Muscle of back (tissue), 11 donors: ENCODE data around the gene PGPEP1. TPM values are rescaled to one million over a fixed set of nuclear protein-coding genes. Genes with fewer than 3 reads are reported as not detected.
A peak's percentile ranks its signal among the peaks of the same experiment; 100 is the strongest.
"Not testable (repeated sequence)": the region's sequence is repeated elsewhere in the genome, so short reads cannot be mapped to it uniquely, and the experiment has no call there.

Experiments
- DNase-seq, 3 donors: peaks; one replicate each; pipeline versions ENCODE4 v3.0.0 to v3.0.0-alpha.2; 2013
- polyA plus RNA-seq, 10 donors: library from polyadenylated mRNA; unstranded; fragments of 120-200 nt; gene quantifications; one replicate each; pipeline ENCODE4 v1.2.1, GENCODE V29; 2013; ENCODE audit not compliant: insufficient read length in 10 of 10

PGPEP1 gene
- polyA plus RNA-seq, 10 donors: 8.6 to 15.8 (median 10.2) TPM

DNA sequence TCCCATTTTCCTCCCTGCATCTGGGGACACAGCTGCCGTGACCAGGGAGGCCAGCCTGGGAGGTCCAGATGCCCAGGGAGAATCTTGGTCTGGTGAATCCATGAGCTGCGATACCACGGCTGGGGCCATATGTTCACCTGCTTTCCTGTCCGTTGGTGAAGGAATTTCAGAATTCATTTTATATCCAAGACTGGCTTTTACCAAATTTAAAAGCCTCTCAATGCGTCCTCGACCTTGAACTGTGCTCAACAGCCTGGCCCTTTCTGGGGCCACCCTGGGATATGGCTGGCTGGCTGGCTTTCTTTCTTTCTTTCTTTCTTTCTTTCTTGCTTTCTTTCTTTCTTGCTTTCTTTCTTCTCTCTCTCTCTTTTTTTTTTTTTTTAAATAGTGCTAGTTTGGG is 23.4 kb downstream of the PGPEP1 start:
- DNase-seq: no peak

DNA sequence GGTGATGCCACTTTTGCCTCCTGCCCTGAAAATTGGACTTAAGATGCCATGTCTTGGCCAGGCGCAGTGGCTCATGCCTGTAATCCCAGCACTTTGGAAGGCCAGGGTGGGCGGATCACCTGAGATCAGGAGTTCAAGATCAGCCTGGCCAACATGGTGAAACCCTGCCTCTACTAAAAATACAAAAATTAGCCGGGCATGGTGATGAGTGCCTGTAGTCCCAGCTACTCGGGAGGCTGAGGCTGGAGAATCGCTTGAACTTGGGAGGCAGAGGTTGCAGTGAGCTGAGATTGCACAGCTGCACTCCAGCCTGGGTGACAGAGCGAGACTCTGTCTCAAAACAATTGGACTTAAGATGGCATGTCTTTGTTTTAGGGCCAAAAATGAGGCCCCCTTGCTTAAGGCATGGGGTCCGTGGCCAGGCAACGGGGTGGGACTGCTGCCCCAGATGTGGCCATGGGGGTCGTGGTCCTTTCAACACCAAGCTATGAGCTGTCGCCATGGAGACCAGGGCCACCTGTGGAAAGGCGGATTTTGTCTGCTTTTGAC is 24.0 kb downstream of the PGPEP1 start:
- DNase-seq: not testable (repeated sequence)

DNA sequence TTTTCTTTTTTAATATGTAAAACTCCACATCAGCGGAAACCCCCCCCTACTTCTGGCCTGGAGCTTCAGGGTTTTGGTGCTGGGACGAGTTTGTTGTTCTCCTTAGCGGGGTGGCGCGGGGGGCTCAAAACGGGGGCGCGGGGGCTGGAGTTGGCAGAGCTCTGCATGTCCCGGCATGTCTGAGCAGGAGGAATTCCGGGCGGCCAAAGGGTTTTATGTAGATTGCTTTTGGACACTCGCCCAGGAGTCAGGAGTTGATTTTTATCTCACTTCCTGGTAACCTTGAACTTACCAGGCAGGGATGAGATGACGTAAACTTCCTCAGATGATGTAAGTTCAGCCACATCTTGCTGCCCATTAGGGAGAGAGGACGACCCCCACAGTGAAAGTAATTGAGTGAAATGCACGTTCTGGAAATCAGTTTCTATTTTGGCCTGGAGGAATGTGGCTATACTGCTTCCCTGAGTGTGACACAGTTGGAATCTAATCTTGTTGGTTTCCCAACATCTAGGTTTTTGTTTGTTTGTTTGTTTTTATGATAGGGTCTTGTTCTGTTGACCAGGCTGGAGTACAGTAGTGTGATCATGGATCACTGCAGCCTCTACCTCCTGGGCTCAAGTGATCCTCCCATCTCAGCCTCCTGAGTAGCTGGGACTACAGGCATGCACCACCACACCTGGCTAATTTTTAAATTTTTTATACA is 24.6 kb downstream of the PGPEP1 start:
- DNase-seq: peak; percentile 71 to 96 (median 88)

DNA sequence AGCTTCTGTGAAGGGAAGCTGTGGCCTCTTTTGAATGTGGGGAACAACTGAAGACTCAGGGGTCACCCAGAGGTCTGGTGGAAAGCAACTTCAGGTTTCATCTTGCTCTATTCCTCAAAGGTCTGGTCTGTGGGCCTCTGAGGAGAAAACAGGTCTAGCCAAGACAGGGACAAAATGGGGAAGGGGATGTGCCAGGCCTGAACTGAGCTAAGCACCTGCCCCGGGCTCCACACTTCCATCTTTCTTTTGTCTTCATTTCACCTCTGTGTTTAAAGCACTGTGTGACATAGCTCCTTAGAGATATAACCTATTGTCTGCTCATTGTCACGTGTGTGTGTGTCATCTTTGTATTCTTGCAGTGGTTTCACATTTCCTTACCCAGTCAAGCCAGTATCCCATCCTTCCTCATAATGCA is 25.6 kb downstream of the PGPEP1 start:
- DNase-seq: no peak

DNA sequence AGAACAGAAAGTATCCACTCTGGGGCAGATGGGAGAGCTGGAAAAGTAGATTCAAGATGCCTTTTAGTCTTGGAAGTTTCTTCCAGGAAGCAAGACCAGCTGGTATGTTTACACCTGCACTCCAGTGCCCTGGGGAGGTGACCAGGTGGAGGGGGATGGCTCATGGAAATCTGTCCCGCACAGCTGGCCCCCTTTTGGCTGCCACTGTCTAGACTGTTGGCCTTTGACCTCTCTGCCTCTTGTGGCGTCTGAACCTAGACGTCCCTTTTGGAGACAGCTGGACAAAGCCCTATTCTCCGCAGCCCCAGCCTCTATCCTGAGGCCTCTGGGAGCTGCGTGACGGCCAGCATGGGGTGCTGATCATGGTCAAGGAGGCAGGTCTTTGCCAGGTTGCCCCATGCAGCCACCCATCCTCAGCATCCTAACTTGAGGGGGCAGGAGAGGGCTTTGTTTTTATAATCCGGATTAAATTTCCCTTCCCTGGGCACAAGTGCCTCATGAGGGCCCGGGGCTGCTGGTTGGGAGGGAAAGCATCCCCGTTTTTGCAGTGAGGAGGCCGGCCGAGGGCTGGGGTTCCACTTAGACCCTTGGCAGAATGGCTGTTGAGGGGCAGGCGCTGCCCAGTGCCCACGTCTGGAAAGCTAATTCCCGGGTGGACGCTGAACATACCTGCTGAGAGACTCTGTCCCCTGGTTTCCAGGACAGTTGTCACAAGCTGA is 28.3 kb downstream of the PGPEP1 start:
- DNase-seq: no peak

DNA sequence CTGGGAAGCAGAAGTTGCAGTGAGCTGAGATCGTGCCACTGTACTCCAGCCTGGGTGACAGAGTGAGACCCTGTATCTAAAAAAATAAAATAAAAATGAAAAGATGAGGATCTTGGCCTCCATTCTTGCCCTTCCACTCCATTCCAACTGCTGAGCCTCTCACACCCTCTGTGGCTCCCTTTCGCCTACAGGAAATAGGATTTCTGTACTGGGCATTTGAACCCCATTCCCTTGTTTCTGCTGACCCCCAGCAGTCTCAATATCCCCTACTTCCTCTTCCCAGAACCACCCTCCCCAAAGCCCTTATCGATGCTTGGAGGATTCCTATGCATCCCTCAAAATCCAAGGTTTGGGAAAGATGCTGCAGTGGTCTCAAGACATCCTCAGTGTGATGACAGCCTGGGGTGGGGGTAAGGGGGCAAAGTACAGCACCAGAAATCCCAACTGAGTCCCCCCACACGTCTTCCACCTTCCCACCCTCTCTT is 33.1 kb downstream of the PGPEP1 start:
- no peak for DNase-seq

DNA sequence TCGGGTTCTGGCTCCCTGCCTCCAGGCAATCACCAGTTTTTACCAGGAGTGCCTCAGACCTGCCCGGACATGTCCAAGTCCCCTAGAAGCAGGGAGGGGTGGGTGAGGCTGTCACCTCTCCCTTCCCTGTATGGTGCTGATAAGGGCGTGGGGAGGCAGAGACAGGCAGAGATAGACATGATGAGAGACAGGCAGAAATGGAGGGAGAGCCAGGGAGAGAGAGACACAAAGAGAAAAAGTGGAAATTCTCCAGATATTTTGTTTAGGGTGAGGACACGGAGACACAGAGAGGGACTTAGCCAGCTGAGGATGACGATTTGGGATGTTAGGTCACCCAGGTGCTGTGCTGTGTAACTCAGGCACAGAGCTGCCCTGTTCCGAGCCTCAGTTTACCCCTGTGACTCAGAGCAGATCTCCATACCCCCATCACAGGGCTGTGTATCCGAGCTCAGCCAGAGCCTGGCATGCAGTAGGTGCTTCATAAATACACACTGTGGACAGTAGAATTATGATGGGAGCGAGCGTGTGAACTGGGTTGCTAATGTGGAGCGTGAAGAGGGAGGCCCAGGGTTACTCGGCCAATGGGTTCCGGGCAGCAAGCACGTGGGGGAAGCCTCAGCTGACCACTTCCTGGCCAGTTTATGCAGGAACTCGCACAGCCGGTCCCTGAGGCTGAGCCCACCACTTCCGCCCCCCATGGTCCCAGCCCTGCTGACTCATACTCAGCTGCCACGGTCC is 33.7 kb downstream of the PGPEP1 start:
- peak; percentile 86 to 92 (median 87) for DNase-seq

DNA sequence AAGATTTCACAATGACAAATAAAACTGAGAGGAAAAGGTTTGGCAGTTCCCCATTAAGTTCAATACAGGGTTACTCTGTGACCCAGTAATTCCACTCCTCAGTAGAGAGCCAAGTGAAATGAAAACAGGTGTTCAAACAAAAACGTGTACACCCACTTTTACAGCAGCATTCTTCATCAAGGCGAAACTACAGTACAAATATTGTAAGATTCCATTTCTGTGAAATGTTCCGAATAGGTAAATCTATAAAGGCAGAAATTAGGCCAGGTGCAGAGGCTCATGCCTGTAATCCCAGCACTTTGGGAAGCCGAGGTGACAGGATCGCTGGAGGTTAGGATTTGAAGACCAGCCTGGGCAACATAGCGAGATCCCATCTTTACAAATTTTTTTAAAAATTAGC is 36.6 kb downstream of the PGPEP1 start:
- DNase-seq: no peak

DNA sequence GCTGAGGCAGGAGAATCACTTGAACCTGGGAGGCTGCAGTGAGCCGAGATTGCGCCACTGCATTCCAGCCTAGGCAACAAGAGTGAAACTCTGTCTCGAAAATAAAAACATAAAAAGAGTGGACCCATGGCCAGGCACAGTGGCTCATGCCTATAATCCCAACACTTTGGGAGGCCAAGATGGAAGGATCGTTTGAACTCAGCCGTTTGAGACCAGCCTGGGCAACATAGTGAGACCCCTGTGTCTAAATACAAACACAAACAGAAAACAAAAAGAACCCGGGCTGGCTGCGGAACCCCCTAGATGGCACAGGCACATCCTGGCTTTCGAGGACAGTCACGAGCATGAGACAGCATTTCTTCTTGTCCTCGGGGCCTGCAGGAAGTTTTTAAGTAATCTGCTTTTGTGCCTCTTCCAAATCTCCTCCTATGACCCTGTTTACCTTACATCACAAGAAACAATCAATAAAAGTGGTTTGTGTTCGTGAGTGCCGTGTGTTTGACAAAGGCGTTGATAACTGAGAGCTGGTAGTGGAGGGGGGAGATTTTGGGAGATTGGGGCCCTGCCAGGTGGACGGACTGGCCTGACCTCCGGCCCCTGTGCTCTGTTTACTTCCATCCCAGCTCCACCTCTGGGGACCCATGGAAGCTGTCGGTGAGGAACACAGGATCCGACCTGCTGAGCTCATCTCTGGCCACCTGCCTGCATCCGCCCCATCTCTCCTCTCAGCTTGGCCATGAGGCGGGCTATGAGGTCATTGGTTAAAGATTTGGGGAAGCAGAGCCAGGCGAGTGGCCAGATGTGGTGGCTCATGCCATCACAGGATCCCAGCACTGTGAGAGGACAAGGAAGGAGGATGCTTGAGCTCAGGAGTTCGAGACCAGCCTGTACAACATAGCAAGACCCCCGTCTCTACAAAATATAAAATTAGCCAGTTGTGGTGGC is 39.7 kb downstream of the PGPEP1 start:
- DNase-seq: peak; percentile 73 to 94 (median 89)

DNA sequence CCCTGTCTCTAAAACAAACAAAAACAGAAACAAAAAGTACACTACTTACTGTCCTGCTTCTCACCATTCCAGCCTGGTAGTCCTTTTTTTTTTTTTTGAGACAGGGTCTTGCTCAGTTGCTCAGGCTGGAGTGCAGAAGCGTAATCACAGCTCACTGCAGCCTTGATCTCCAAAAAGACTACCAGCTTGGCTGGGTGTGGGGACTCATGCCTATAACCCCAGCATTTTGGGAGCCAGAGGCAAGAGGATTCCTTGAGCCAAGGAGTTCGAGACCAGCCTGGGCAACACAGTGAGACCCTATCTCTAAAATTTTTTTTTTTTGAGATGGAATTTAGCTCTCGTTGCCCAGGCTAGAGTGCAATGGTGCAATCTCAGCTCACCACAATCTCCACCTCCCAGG is 40.4 kb downstream of the PGPEP1 start:
- DNase-seq: no peak

DNA sequence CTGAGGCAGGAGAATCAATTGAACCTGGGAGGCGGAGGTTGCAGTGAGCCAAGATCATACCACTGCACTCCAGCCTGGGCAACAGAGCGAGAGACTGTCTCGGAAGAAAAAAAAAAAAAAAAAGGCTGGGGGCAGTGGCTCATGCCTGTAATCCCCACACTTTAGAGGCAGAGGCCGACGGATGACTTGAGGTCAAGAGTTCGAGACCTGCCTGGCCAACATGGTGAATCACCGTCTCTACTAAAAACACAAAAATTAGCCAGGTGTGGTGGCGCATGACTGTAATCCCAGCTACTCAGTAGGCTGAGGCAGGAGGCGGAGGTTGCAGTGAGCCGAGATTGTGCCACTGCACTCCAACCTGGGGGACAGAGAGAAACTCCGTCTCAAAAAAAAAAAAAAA is 43.2 kb downstream of the PGPEP1 start:
- DNase-seq: not testable (repeated sequence)

DNA sequence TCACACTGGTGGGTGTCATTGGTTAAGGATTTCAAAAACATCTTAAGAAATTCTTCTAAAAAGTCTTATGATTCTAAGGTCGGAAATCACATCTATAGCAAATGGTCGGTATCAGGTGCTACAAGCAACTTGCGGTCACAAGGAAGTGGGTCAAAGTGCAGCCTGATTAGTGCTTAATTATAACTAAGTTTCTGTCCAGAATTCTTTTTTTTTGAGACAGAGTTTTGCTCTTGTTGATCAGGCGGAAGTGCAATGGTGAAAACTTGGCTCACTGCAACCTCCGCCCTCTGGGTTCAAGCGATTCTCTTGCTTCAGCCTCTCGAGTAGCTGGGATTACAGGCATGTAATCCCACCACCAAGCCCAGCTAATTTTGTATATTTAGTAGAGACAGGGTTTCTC is 44.4 kb downstream of the PGPEP1 start:
- DNase-seq: no peak

DNA sequence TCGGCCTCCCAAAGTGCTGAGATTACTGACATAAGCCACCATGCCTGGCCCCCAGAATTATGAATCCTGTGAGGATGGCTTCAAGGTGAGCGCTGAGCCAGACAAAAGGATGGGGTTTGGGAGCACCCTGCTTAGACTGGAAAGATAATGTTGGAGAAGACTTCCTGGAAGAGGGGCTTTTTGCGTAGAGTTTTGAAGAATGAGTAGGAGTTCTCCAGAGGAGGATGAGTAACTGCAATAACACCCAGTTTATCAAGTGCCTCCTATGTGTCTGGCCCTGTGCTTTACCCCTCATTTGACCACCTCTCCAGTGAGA is 44.9 kb downstream of the PGPEP1 start:
- DNase-seq: no peak

DNA sequence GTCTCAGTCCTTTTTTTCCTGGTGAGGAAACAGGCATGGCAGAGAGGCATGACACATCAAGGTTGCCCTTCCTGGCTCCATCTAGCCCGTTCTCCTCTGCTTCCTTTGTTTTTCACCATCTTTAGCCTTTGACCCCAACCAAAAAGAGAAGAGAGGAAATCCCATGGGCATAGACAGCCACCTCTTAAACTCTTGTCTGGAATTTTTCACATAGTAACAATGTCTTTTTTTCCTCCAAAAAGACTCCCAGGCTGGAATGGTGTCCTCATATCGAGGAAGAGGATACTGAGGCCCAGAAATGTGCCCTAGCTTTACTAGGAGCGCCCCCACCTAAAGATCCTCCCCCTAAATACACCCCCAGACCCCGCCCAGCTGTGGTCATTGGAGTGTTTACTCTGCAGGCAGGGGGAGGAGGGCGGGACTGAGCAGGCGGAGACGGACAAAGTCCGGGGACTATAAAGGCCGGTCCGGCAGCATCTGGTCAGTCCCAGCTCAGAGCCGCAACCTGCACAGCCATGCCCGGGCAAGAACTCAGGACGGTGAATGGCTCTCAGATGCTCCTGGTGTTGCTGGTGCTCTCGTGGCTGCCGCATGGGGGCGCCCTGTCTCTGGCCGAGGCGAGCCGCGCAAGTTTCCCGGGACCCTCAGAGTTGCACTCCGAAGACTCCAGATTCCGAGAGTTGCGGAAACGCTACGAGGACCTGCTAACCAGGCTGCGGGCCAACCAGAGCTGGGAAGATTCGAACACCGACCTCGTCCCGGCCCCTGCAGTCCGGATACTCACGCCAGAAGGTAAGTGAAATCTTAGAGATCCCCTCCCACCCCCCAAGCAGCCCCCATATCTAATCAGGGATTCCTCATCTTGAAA is 45.5 kb downstream of the PGPEP1 start, which contains the start of gene GDF15:
Gene GDF15, plus strand, starts transcription at position 484 of the 868 bp plus-strand sequence. Its CDS starts 32 bp downstream, at position 516.
- DNase-seq: peak in 1 of 3 donors; percentile 64

DNA sequence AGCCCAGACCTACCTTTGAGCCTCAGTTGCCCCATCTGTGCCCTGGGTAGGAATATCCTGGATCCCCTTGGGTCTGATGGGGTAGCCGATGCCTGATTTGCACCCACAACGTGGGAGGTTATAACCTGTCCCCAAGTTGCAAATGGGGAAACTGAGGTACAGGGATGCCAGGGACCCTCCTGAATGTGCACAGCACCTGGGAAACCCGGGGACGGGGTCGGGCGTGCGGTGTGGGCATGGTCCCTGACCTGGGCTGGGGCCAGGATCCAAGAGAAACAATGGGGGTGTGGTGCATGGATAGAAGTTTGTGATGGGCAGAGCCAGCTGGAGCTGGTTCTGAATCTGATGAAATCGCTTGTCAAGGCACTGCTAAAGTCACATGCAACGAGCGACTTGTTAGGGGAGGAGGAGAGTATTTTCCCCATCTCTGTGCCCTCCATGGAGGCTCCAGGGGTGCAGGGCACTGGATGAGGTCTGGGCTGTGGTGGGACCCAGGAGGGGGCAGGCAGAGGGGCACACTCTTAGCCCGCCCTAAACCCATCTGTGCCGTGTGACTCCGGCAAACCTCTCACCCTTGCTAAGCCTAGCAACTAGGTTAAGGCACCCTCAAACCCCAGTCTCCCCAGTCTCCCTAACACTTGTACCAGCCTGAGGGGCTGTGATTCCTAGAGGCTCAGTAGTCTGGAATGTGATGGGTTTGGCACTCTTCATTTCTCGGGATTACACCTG is 46.3 kb downstream of the PGPEP1 start:
- no peak for DNase-seq

DNA sequence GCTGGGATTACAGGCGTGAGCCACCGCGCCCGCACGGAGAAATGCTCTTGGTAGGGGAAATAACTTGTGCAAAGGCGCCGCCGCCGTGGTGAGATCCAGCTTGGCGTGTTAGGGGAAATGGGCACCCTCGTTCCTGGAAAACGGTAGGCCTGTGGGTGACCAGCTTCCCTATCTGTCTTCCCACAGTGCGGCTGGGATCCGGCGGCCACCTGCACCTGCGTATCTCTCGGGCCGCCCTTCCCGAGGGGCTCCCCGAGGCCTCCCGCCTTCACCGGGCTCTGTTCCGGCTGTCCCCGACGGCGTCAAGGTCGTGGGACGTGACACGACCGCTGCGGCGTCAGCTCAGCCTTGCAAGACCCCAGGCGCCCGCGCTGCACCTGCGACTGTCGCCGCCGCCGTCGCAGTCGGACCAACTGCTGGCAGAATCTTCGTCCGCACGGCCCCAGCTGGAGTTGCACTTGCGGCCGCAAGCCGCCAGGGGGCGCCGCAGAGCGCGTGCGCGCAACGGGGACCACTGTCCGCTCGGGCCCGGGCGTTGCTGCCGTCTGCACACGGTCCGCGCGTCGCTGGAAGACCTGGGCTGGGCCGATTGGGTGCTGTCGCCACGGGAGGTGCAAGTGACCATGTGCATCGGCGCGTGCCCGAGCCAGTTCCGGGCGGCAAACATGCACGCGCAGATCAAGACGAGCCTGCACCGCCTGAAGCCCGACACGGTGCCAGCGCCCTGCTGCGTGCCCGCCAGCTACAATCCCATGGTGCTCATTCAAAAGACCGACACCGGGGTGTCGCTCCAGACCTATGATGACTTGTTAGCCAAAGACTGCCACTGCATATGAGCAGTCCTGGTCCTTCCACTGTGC is 47.9 kb downstream of the PGPEP1 start:
- peak; percentile 61 to 94 (median 91) for DNase-seq

DNA sequence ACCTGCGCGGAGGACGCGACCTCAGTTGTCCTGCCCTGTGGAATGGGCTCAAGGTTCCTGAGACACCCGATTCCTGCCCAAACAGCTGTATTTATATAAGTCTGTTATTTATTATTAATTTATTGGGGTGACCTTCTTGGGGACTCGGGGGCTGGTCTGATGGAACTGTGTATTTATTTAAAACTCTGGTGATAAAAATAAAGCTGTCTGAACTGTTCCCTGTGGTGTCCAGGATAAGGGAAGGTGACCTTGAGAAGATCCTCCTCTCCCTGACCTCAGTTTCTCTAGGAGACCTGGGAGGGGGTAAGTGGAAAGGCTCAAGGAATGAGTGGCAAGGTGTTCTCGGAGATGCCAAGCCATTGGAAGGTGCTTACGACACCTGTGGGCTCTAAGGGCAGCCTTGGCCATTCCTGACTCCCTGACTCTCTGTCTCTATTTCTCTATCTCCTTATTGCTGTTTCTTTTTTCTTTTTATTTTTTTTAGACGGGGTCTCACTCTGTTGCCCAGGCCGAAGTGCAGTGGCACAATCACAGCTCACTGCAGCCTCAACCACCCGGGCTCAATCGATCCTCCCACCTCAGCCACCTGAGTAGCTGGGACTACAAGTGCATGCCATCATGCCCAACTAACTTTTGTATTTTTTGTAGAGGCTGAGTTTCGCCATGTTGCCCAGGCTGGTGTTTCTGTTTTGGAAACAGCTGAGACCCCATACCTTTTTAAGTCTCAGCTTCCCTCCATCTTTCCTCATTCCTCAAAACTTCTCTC is 48.7 kb downstream of the PGPEP1 start:
- no peak for DNase-seq

DNA sequence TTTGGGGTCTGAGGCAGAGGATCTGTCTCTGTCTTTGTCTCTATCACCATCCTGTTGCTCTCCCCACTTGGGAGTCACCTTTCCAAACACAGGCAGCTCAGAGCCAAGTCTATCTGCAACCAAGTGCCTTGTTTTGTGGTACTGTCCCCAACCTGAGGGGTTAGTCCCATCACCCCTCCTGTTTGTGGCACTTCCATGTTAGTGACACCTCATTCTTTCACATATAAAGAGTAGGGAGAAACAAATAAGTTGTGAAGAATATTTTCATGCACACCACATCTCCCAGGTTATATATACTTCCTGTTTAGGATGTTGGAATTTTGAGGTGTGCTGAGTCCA is 49.3 kb downstream of the PGPEP1 start:
- no peak for DNase-seq
